Bronchial smooth muscle cell (primary cell): ENCODE measurements around the gene TMEM60. TPM values are rescaled to one million over a fixed set of nuclear protein-coding genes. Genes with fewer than 3 reads are reported as not detected.

Source experiments
- total RNA-seq: library from RNA; depleted of rRNA; stranded (reverse); fragments of >200 nt; gene quantifications from 2 replicates; pipeline ENCODE4 v1.2.1, GENCODE V29; 2014

TMEM60 gene
- 13.8 and 22.4 TPM in 2 replicates for total RNA-seq

GRCh38 chr7:77798394-77799077, at the start of gene TMEM60, which contains the start of gene PHTF2:
TSS of gene TMEM60 (minus strand) at chr7:77798434. CDS start at chr7:77794373, 4,061 bp downstream.
TSS of gene PHTF2 (plus strand) at chr7:77798773.

Other genes with a start within 250 kb of the TMEM60 start
- gene RSBN1L, start 102.0 kb downstream of the TMEM60 start, total RNA-seq = 13.7 and 16.4 TPM in 2 replicates
- 8.9 and 18.4 TPM in 2 replicates for gene PHTF2, start 339 bp upstream of the TMEM60 start, total RNA-seq